Measurements from ENCODE around the gene SIGMAR1. TPM values are rescaled to one million over a fixed set of nuclear protein-coding genes. Genes with fewer than 3 reads are reported as not detected.
A peak's percentile ranks its signal among the peaks of the same experiment; 100 is the strongest.

SIGMAR1 gene
- total and polyA plus RNA-seq, 5 donors from 2014 or later = 34.1 to 130 (median 115) TPM

- H3K36me3 ChIP-seq (ENCODE audit: control insufficient read depth, insufficient read depth, low read length) = no peaks in the 10 kb centered on the region
- Mint-ChIP-seq H3K4me3 (peak within 1 kb of the TSS; percentile 70 to 88 (median 82)), H3K9me3 (peaks cover 0 to 3% (median 0%) of the 10 kb centered on the region in 7 donors), H3K36me3 (peaks cover 6% of the 10 kb centered on the region), H3K27ac (peak within 1 kb of the TSS in 2 of 3 donors; percentile 2 to 79), H3K4me1 (peaks cover 8 to 28% (median 11%) of the 10 kb centered on the region in 4 donors), H3K27me3 (peaks cover 51% of the 10 kb centered on the region)
- peak within 1 kb of the TSS; percentile 64 for H3K4me3 ChIP-seq (ENCODE audit: low read depth, low read length)
- H3K27ac ChIP-seq (ENCODE audit: insufficient read depth, low read length, poor library complexity, severe bottlenecking) = no peak within 1 kb of the TSS
- peaks cover 24% of the 10 kb centered on the region for H3K4me1 ChIP-seq (ENCODE audit: control insufficient read depth, insufficient read depth, low read length, poor library complexity, severe bottlenecking)
- H3K27me3 ChIP-seq (ENCODE audit: control insufficient read depth, insufficient read depth, low read length) = peaks cover 40% of the 10 kb centered on the region
- no peaks in the 10 kb centered on the region for H3K9me3 ChIP-seq (ENCODE audit: control insufficient read depth in 2 of 2, low read length in 2 of 2)
- peak; percentile 54 to 66 for ATAC-seq (ENCODE audit: low read depth in 2 of 2)
- DNase-seq = peak in 2 of 3 donors; percentile 32 to 38
Observed at GRCh38 chr9:34628656-34629490, 8.7 kb downstream of the SIGMAR1 start, which contains the start of gene ARID3C. ARID3C (minus strand) TSS chr9:34629066; CDS start chr9:34628014, 1,052 bp downstream.

- H3K4me1 ChIP-seq (ENCODE audit: control insufficient read depth, insufficient read depth, low read length, poor library complexity, severe bottlenecking) = peaks cover 32% of the 10 kb centered on the region
- Mint-ChIP-seq H3K36me3 (peaks cover 5% of the 10 kb centered on the region), H3K27me3 (peaks cover 59% of the 10 kb centered on the region), H3K9me3 (peaks cover 0 to 3% (median 0%) of the 10 kb centered on the region in 7 donors), H3K4me3 (peak overlapping the region; percentile 16 to 88 (median 79)), H3K4me1 (peaks cover 6 to 30% (median 10%) of the 10 kb centered on the region in 4 donors), H3K27ac (peak overlapping the region in 2 of 3 donors; percentile 2 to 79)
- no peak overlapping the region for H3K27ac ChIP-seq (ENCODE audit: insufficient read depth, low read length, poor library complexity, severe bottlenecking)
- H3K27me3 ChIP-seq (ENCODE audit: control insufficient read depth, insufficient read depth, low read length) = peaks cover 40% of the 10 kb centered on the region
- H3K4me3 ChIP-seq (ENCODE audit: low read depth, low read length) = peak overlapping the region; percentile 64
- no peaks in the 10 kb centered on the region for H3K36me3 ChIP-seq (ENCODE audit: control insufficient read depth, insufficient read depth, low read length)
- peak in 1 of 2 donors; percentile 15 for ATAC-seq (ENCODE audit: low read depth in 2 of 2)
- H3K9me3 ChIP-seq (ENCODE audit: control insufficient read depth in 2 of 2, low read length in 2 of 2) = no peaks in the 10 kb centered on the region
- DNase-seq = no peak
Observed at GRCh38 chr9:34627716-34628655, 9.6 kb downstream of the SIGMAR1 start.

GRCh38 chr9:34625186-34625486 lies 12.5 kb downstream of the SIGMAR1 start:
- H3K27me3 Mint-ChIP-seq = peaks cover 76% of the 10 kb centered on the region
- no peaks in the 10 kb centered on the region for H3K9me3 ChIP-seq (ENCODE audit: control insufficient read depth in 2 of 2, low read length in 2 of 2)
- no peak overlapping the region for H3K27ac ChIP-seq (ENCODE audit: insufficient read depth, low read length, poor library complexity, severe bottlenecking)
- H3K4me3 ChIP-seq (ENCODE audit: low read depth, low read length) = no peak overlapping the region
- no peaks in the 10 kb centered on the region for H3K36me3 ChIP-seq (ENCODE audit: control insufficient read depth, insufficient read depth, low read length)
- peaks cover 11 to 38% (median 15%) of the 10 kb centered on the region in 4 donors for H3K4me1 Mint-ChIP-seq
- no peak for DNase-seq
- H3K4me1 ChIP-seq (ENCODE audit: control insufficient read depth, insufficient read depth, low read length, poor library complexity, severe bottlenecking) = peaks cover 37% of the 10 kb centered on the region
- no peak for ATAC-seq (ENCODE audit: low read depth in 2 of 2)
- H3K9me3 Mint-ChIP-seq = peaks cover 0 to 3% (median 0%) of the 10 kb centered on the region in 7 donors
- peaks cover 46% of the 10 kb centered on the region for H3K27me3 ChIP-seq (ENCODE audit: control insufficient read depth, insufficient read depth, low read length)
- H3K36me3 Mint-ChIP-seq = peaks cover 5% of the 10 kb centered on the region
- H3K4me3 Mint-ChIP-seq = no peak overlapping the region
- H3K27ac Mint-ChIP-seq = no peak overlapping the region

GRCh38 chr9:34624475-34625185 lies 13.0 kb downstream of the SIGMAR1 start:
- H3K4me1 ChIP-seq (ENCODE audit: control insufficient read depth, insufficient read depth, low read length, poor library complexity, severe bottlenecking) = peaks cover 42% of the 10 kb centered on the region

GRCh38 chr9:34623374-34624235 lies 14.0 kb downstream of the SIGMAR1 start:
- peaks cover 0 to 3% (median 0%) of the 10 kb centered on the region in 7 donors for H3K9me3 Mint-ChIP-seq
- H3K36me3 ChIP-seq (ENCODE audit: control insufficient read depth, insufficient read depth, low read length) = no peaks in the 10 kb centered on the region
- H3K27ac ChIP-seq (ENCODE audit: insufficient read depth, low read length, poor library complexity, severe bottlenecking) = no peak overlapping the region
- ATAC-seq (ENCODE audit: low read depth in 2 of 2) = no peak
- H3K27ac Mint-ChIP-seq = no peak overlapping the region
- peaks cover 62% of the 10 kb centered on the region for H3K27me3 Mint-ChIP-seq
- no peak for DNase-seq
- H3K4me1 ChIP-seq (ENCODE audit: control insufficient read depth, insufficient read depth, low read length, poor library complexity, severe bottlenecking) = peaks cover 43% of the 10 kb centered on the region
- peaks cover 13 to 47% (median 25%) of the 10 kb centered on the region in 4 donors for H3K4me1 Mint-ChIP-seq
- no peaks in the 10 kb centered on the region for H3K9me3 ChIP-seq (ENCODE audit: control insufficient read depth in 2 of 2, low read length in 2 of 2)
- peaks cover 39% of the 10 kb centered on the region for H3K27me3 ChIP-seq (ENCODE audit: control insufficient read depth, insufficient read depth, low read length)
- peak overlapping the region in 3 of 4 donors; percentile 22 to 69 (median 23) for H3K4me3 Mint-ChIP-seq
- H3K36me3 Mint-ChIP-seq = peaks cover 4% of the 10 kb centered on the region
- H3K4me3 ChIP-seq (ENCODE audit: low read depth, low read length) = no peak overlapping the region

More at GRCh38 chr9:34624475-34625185, 13.0 kb downstream of the SIGMAR1 start:
- Histone ChIP-seq H3K36me3 (ENCODE audit: control insufficient read depth, insufficient read depth, low read length) (no peaks in the 10 kb centered on the region), H3K4me3 (ENCODE audit: low read depth, low read length) (no peak overlapping the region), H3K27me3 (ENCODE audit: control insufficient read depth, insufficient read depth, low read length) (peaks cover 44% of the 10 kb centered on the region), H3K27ac (ENCODE audit: insufficient read depth, low read length, poor library complexity, severe bottlenecking) (no peak overlapping the region), H3K9me3 (ENCODE audit: control insufficient read depth in 2 of 2, low read length in 2 of 2) (no peaks in the 10 kb centered on the region)
- Mint-ChIP-seq H3K27me3 (peaks cover 71% of the 10 kb centered on the region), H3K9me3 (peaks cover 0 to 3% (median 0%) of the 10 kb centered on the region in 7 donors), H3K27ac (no peak overlapping the region), H3K4me1 (peaks cover 15 to 43% (median 19%) of the 10 kb centered on the region in 4 donors), H3K36me3 (peaks cover 5% of the 10 kb centered on the region), H3K4me3 (peak overlapping the region in 1 of 4 donors; percentile 11)
- ATAC-seq (ENCODE audit: low read depth in 2 of 2) (no peak), DNase-seq (no peak)

- peak within 1 kb of the TSS; percentile 90 for H3K4me3 ChIP-seq (ENCODE audit: low read depth, low read length)
- H3K27ac ChIP-seq (ENCODE audit: insufficient read depth, low read length, poor library complexity, severe bottlenecking) = peak within 1 kb of the TSS; percentile 65
Observed at GRCh38 chr9:34620061-34620994, 17.3 kb downstream of the SIGMAR1 start, which contains the start of gene DCTN3. DCTN3 (minus strand) TSS chr9:34620495; CDS start chr9:34620464, 31 bp downstream.

More at GRCh38 chr9:34620061-34620994, 17.3 kb downstream of the SIGMAR1 start, which contains the start of gene DCTN3:
- no peaks in the 10 kb centered on the region for H3K9me3 ChIP-seq (ENCODE audit: control insufficient read depth in 2 of 2, low read length in 2 of 2)
- Mint-ChIP-seq H3K4me3 (peak within 1 kb of the TSS; percentile 90 to 99 (median 95)), H3K27me3 (peaks cover 32% of the 10 kb centered on the region), H3K4me1 (peaks cover 9 to 35% (median 24%) of the 10 kb centered on the region in 4 donors), H3K27ac (peak within 1 kb of the TSS; percentile 88 to 97 (median 92)), H3K9me3 (peaks cover 0 to 2% (median 0%) of the 10 kb centered on the region in 7 donors), H3K36me3 (peaks cover 9% of the 10 kb centered on the region)
- peaks cover 13% of the 10 kb centered on the region for H3K27me3 ChIP-seq (ENCODE audit: control insufficient read depth, insufficient read depth, low read length)
- peaks cover 26% of the 10 kb centered on the region for H3K36me3 ChIP-seq (ENCODE audit: control insufficient read depth, insufficient read depth, low read length)
- ATAC-seq (ENCODE audit: low read depth in 2 of 2) = peak; percentile 97 to 99
- peak; percentile 89 to 97 (median 93) for DNase-seq
- peaks cover 34% of the 10 kb centered on the region for H3K4me1 ChIP-seq (ENCODE audit: control insufficient read depth, insufficient read depth, low read length, poor library complexity, severe bottlenecking)
